NT2/D1 (cell line): ENCODE data around the gene GAS7.

Experiments
- DNase-seq: peaks from one replicate; pipeline ENCODE4 v3.0.0-alpha.2; 2011; ENCODE audit warnings: low read depth, low spot score
- H3K27me3 ChIP-seq: 2 replicates; pipeline ENCODE4 v1.6.0; 2011; ENCODE audit warnings: mild to moderate bottlenecking; ENCODE audit not compliant: insufficient read length, insufficient read depth
- H3K36me3 ChIP-seq: 2 replicates; pipeline ENCODE4 v1.6.1; 2011; ENCODE audit warnings: mild to moderate bottlenecking, low read length, mixed read lengths; ENCODE audit not compliant: insufficient read depth, insufficient read length
- H3K4me1 ChIP-seq: 2 replicates; pipeline ENCODE4 v1.5.1; 2011; ENCODE audit not compliant: insufficient read depth, insufficient read length
- H3K4me3 ChIP-seq: 2 replicates; pipeline ENCODE4 v1.5.1; 2011; ENCODE audit warnings: low read depth; ENCODE audit not compliant: insufficient read length
- H3K9ac ChIP-seq: 2 replicates; pipeline ENCODE4 v1.6.0; 2011; ENCODE audit warnings: low read depth; ENCODE audit not compliant: insufficient read length
- H3K9me3 ChIP-seq: 2 replicates; pipeline ENCODE4 v1.5.1; 2011; ENCODE audit warnings: mild to moderate bottlenecking, low read length; ENCODE audit not compliant: insufficient read depth
- SUZ12 ChIP-seq: IDR thresholded peaks from 2 replicates; pipeline ENCODE4 v1.6.1; 2011; ENCODE audit not compliant: insufficient read length, insufficient read depth; ENCODE audit errors: extremely low read depth
- YY1 ChIP-seq: IDR thresholded peaks from 2 replicates; pipeline ENCODE4 v1.6.1; 2011; ENCODE audit not compliant: insufficient read length, insufficient read depth
- ZNF274 ChIP-seq: IDR thresholded peaks from 2 replicates; pipeline ENCODE4 v1.6.1; 2011; ENCODE audit warnings: mild to moderate bottlenecking, low read depth, low read length

Gene GAS7

DNA sequence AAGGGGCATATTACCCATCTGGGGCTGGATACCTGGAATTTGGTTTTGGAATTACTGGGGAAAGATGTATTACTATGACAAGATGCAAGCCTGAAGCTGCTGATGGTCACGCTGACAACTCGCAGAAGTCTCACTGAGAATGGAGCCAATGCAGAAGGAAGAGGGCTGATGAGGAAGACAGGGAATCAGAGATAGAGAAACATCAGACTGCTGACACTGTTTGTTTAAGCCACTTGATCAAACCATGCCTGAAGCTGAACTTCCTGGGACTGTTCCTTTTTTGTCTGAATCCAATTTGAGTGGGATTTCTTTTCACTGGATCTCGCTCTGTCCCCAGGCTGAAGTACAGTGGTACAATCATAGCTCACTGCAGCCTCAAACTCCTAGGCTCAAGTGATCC lies 133.9 kb downstream of the GAS7 start:
- TF ChIP-seq SUZ12 (no peak), ZNF274 (no peak), YY1 (no peak)
- Histone ChIP-seq H3K4me1 (peaks cover 6% of the 10 kb centered on the region), H3K9me3 (peaks cover 6% of the 10 kb centered on the region; the same call in 1 of the 2 replicates), H3K9ac (no peak overlapping the region), H3K4me3 (no peak overlapping the region), H3K27me3 (no peaks in the 10 kb centered on the region), H3K36me3 (no peaks in the 10 kb centered on the region)
- DNase-seq: no peak

DNA sequence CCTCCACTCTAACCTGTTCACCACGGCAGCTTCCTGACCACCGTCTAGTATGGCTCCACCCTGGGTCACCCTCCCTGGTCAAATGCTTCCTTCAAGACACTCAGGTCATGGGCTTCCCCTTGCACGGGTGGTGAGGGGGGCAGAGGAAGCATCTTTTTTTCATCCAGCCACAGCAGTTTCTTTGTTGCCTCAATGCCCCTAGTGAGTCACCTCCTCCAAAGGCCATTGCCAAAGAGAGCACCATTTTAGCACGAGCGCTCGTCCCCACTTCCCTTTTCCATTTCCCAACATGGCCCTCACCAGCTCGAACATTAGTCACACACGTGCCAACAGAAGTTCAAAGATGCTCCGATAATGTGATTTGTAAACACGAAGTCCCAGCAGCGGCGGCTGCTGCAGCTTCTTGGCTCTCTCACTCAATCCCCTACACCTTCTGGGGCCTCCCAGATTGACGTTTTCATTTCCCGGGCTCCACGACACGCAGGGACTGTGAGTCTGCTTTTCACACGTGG lies 134.6 kb downstream of the GAS7 start:
- H3K9me3 ChIP-seq: peaks cover 6% of the 10 kb centered on the region; the same call in 1 of the 2 replicates
- H3K4me1 ChIP-seq: peaks cover 6% of the 10 kb centered on the region
- no peak for TF ChIP-seq SUZ12
- TF ChIP-seq YY1: no peak
- TF ChIP-seq ZNF274: no peak
- H3K36me3 ChIP-seq: no peaks in the 10 kb centered on the region
- no peak overlapping the region for H3K9ac ChIP-seq
- no peak for DNase-seq
- no peaks in the 10 kb centered on the region for H3K27me3 ChIP-seq
- H3K4me3 ChIP-seq: no peak overlapping the region

DNA sequence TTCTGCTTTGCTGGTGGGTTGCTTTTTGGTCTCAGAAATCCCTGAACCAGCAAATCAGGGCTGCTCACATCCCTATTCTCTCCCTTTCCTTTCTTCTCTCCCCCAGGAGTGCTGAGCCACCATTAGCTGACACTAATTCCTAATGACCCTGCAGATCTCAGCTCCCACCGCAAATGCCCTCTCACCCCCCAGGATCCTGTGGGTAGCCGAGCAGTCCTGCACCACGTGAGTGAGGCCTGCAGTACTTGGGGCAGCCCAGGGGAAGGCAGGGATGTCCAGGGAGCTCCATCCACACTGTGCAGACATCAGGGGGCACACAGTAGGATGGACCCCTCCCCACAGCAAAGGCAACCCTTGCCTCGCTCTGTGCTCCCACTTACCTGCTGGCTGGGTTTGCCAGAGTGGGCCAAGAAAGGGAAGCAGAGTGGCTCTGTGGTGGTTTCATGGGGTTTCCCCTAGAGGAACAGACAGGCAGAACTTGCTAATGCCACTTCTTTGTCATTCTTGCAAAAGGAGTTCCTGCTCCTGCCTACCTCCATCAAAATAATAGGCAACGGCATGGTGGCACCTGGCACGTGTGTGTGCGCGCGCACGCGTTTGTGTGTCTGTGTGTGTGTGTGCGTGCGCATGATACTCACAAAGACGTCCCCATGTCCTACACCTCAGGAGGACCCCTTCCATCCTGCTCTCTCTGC lies 135.6 kb downstream of the GAS7 start:
- no peak for DNase-seq
- H3K9me3 ChIP-seq: peaks cover 6% of the 10 kb centered on the region; the same call in 1 of the 2 replicates
- H3K36me3 ChIP-seq: no peaks in the 10 kb centered on the region
- TF ChIP-seq SUZ12 (no peak), ZNF274 (no peak), YY1 (no peak)
- no peaks in the 10 kb centered on the region for H3K27me3 ChIP-seq
- no peak overlapping the region for H3K9ac ChIP-seq
- peaks cover 6% of the 10 kb centered on the region for H3K4me1 ChIP-seq
- no peak overlapping the region for H3K4me3 ChIP-seq

DNA sequence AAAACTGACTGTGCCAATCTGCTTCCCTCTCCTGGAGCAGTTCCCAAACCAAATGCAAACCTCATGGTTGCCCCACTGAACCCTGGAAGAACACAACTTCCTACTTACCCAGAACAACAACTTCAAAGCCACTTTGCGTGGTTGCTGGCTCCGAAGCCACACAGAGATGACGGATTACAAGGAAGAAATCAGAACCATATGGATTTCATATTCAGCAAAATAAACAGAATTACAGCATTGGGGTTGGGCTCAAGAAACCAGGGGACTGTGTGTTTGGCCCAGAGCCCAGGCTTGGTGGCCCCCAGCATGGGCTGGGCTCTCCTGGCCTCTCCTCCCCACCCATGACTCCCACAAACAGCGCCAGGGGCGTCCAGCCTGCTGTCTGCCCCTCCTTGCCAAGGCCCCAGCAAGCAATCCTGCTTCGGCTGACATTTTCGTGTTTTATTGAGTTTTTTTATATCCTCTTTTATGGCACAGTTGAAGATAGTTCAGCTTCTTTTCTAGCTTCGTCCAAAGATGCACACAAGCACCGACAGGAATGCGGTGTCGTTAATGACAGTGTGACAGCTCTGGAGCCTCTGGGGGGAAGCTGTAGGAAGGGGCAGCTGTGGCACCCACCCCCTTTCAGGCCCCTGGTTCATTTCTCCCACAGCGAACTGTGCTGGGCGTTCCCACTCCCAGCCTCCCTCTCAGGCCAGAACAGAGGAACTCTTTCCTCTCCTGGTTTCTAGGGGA lies 137.1 kb downstream of the GAS7 start:
- Histone ChIP-seq H3K4me3 (no peak overlapping the region), H3K36me3 (no peaks in the 10 kb centered on the region), H3K27me3 (no peaks in the 10 kb centered on the region), H3K9me3 (peaks cover 6% of the 10 kb centered on the region; the same call in 1 of the 2 replicates), H3K4me1 (peaks cover 6% of the 10 kb centered on the region), H3K9ac (no peak overlapping the region)
- TF ChIP-seq SUZ12 (no peak), YY1 (no peak), ZNF274 (no peak)
- DNase-seq: no peak

DNA sequence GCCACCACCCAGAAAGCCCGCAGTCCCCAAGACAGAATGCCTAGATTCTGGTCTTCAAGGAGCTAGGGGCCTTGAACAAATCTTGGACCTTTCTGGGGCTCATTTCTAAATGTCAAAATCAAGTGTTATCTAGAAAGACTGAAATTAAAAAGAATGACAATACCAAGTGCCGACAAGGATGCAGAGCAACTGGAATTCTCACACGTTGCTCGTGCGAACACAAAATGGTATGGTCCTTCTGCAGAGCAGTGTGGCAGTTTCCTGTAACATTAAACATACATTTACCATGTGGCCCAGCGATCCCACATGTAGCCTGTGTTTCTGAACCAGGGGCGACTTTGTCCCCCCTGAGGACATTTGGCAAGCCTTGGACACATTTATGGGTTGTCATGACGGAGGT lies 137.9 kb downstream of the GAS7 start:
- Histone ChIP-seq H3K9me3 (peaks cover 4% of the 10 kb centered on the region; the same call in 1 of the 2 replicates), H3K36me3 (no peaks in the 10 kb centered on the region), H3K4me3 (no peak overlapping the region), H3K27me3 (no peaks in the 10 kb centered on the region), H3K4me1 (peaks cover 6% of the 10 kb centered on the region), H3K9ac (no peak overlapping the region)
- no peak for DNase-seq
- no peak for TF ChIP-seq SUZ12
- no peak for TF ChIP-seq ZNF274
- no peak for TF ChIP-seq YY1

DNA sequence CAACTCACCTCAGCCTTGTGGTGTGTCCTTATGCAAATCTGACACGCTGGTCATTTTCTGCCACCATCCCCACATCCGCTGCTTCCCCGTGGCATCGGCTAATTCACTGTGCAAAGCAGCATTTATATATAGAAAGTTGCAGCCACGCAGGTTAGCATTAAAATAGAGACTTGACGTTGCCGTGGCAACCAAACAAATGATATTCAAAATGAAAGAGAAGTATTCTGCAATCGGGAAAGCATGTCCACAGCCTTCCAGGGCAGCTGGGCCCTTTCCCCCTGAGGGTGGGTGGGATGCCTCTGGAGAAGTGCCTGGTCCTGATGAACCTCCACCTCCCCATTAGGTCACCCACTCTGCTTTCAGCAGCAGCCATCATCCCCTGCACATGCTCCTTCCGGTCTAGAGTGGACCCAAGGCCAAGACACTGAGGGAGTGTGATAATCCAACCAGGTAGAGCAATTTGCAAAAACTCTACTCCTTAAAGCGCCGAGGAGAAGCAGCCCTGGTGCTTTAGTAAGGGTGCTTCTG lies 138.7 kb downstream of the GAS7 start:
- Histone ChIP-seq H3K27me3 (no peaks in the 10 kb centered on the region), H3K36me3 (no peaks in the 10 kb centered on the region), H3K9me3 (no peaks in the 10 kb centered on the region; the same call in 1 of the 2 replicates), H3K4me3 (no peak overlapping the region), H3K4me1 (peaks cover 6% of the 10 kb centered on the region), H3K9ac (no peak overlapping the region)
- no peak for DNase-seq
- no peak for TF ChIP-seq SUZ12
- TF ChIP-seq YY1: no peak
- no peak for TF ChIP-seq ZNF274
